DMS153 treated with DMSO at 0.1 percent for 48 hours (cell line): ENCODE results near the gene TOP3B.
"Not testable (repeated sequence)": the region's sequence is repeated elsewhere in the genome, so short reads cannot be mapped to it uniquely, and the experiment has no call there.

Experiments
- DNase-seq: peaks from one replicate; lab custom pipeline; 2025; ENCODE audit not compliant: unreplicated experiment; lab: John Stamatoyannopoulos, UW

The TOP3B gene

GRCh38 chr22:21927174-21927823 lies 55.3 kb downstream of the TOP3B start:
- DNase-seq = no peak

GRCh38 chr22:21926728-21927127 lies 55.9 kb downstream of the TOP3B start:
- no peak for DNase-seq

GRCh38 chr22:21923163-21923561 lies 59.4 kb downstream of the TOP3B start:
- no peak for DNase-seq

DNA sequence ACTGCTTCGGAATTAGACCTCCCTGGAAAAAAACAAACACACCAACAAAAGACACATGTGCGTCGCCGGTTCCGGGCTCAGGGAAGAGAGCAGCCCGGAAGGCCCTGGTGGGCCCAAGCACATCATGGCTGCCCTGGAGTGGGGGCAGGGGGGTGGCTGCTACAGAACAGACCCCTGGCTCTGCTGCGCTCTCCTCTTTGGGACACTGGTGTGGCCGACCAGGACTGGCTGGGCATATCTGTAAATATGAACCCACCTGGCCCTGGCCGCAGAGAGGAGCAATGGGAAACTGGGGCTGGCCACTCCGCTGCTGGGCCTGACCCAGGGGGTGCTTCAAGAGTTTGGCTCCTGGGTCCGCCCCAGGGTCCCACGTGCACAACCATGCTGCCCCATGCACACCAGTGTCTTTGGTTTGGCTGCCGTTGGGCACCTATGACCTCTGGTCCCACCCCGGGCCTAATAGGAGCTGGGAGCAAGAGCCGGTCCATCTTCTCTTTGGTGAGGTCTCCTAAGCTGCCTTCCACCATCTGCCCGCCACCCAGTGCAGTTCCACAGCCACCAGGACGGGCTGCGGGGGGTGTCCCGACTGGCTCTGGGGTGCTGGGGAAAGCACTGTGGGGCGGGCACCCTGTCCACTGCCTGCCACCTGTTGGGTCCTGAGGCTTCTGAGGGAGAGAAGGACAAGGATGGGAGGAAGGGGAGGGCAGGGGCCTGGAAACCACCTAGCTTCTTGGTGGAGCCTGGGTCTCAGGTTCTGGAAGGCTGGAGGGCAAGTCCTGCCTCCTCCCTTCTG lies 60.0 kb downstream of the TOP3B start:
- DNase-seq = no peak

GRCh38 chr22:21921729-21922128 lies 60.9 kb downstream of the TOP3B start:
- DNase-seq = no peak

- no peak for DNase-seq
Observed at GRCh38 chr22:21921184-21921721, 61.3 kb downstream of the TOP3B start.

DNA sequence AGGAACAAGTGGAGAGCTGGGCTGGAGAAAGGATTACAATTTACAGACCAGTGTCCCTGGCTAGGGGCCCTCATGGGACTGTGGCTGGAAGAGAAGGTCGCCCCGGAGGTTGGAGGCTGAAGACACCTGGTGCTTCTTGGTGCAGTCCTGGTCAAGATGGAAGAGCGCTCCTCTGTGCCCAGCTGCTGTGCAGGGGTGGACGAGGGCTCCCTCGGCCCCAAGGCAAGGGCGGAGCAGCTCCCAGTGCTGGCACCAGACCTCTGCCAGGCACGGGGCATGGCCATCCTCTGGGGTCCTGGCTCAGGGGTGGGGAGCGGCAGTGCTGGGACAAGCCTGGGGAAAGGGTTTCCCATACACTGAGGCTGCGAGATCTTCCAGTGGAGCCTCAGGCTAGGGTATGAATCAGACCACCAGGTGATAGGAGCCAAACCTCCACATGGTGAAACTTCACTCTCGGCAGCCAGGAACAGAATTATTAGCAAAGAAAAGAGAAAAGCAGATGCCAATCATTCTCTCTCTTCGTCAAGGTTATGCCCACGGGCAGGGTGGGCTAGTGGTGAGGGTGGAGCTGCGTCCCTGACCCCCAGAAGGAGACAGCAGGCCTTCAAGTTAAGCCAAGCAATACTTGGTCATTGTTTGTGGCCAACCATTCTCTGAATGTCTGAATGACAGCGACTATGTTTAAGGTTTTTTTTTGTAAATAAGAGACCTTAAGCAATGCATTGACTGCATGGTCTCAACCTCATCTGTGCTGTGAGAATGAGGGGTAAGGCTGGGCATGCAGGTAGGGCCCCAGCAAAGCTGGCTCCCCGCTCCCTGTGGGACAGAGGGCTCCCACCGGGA lies 62.0 kb downstream of the TOP3B start:
- no peak for DNase-seq

DNA sequence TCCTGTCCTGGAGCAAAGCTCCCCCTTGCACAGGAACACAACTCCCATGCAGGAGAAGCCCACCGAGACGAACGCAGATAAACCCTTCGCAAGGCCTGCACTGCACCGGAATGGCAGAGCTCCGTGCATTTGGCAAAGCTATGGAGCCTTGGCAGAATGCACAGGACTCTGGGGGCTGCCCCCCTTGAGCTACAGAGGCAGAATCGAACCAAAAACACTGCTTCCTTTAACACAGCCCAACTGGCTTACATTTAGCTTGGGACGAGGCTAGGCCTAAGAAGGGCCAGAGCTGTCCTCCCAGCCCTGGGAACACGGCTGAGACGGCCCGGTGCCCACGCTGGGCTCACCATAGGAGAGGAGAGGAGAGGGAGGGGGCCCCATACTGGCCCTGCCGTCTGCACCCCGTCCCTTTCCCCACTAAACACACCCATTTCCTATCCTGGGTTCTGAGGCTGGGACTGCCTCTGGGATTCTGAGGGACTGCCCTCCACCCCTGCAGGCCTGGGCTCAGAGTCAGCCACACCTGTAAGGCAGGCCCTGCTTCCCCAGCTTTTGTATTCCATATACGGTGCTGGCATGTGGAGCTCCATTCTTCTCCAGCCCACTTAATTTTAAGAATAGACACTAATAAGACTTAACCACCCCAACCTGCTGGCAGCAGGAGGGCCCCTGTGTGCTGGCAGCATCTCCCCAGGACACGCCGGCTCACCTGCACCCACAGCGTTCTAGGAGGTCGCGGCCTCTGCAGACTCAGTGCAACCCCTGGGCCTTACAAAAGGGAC lies 62.9 kb downstream of the TOP3B start:
- no peak for DNase-seq

- DNase-seq = no peak
Observed at GRCh38 chr22:21918466-21919185, 64.0 kb downstream of the TOP3B start.

- no peak for DNase-seq
Observed at GRCh38 chr22:21917959-21918261, 64.7 kb downstream of the TOP3B start.

GRCh38 chr22:21917181-21917958 lies 65.2 kb downstream of the TOP3B start:
- no peak for DNase-seq

DNA sequence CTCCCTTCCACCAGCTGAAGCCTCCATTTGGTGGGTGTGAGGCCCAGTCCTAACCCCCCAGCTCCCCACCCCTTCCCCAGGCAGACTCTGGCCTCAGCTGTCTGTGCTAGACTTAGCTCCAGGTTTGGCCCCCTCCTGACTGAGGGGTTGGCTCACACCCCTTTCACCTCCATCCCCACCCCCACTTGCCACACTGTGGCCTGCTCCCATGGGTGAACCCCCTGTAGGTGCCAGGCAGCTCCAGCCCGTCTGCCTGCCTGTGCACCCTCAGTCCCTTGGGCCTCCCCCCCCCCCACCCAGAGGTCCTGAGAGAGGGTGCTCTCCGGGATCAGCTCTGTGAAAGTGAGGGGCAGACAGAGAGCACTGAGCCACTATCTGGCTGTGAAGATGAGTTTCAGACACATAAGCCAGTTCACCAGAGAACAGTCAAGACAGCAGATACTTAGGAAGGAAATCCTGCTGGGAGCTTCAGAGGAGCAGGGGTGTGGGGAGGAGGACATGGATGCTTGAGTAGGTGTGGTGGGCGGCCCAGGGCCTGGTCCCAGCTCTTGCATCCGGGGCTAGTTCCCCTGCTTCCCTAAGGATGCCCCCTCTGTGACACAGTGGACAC lies 66.2 kb downstream of the TOP3B start:
- no peak for DNase-seq

- no peak for DNase-seq
Observed at GRCh38 chr22:21915624-21916308, 66.8 kb downstream of the TOP3B start.

- not testable (repeated sequence) for DNase-seq
Observed at GRCh38 chr22:21914033-21914642, 68.4 kb downstream of the TOP3B start.

DNA sequence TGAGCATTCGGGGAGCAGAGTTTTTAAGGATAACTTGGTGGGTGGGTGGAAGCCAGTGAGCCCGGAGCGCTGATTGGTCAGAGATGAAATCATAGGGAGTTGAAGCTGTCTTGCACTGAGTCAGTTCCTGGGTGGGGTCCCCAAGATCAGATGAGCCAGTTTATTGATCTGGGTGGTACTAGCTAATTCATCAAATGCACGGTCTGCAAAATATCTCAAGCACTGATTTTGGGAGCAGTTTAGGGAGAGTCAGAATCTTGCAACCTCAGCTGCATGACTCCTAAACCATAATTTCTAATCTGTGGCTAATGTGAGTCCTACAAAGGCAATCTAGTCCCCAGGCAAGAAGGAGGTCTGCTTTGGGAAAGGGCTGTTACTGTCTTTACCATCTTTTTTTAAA lies 72.2 kb downstream of the TOP3B start:
- DNase-seq = not testable (repeated sequence)

GRCh38 chr22:21909871-21910270 lies 72.7 kb downstream of the TOP3B start:
- DNase-seq = no peak

GRCh38 chr22:21907638-21908522 lies 74.7 kb downstream of the TOP3B start:
- DNase-seq = no peak
